ENCODE data around the gene SPTBN2. TPM values are rescaled to one million over a fixed set of nuclear protein-coding genes. Genes with fewer than 3 reads are reported as not detected.

The SPTBN2 gene
- polyA plus RNA-seq (2012; ENCODE audit: insufficient read length, low read depth) = 2.5 TPM

DNA sequence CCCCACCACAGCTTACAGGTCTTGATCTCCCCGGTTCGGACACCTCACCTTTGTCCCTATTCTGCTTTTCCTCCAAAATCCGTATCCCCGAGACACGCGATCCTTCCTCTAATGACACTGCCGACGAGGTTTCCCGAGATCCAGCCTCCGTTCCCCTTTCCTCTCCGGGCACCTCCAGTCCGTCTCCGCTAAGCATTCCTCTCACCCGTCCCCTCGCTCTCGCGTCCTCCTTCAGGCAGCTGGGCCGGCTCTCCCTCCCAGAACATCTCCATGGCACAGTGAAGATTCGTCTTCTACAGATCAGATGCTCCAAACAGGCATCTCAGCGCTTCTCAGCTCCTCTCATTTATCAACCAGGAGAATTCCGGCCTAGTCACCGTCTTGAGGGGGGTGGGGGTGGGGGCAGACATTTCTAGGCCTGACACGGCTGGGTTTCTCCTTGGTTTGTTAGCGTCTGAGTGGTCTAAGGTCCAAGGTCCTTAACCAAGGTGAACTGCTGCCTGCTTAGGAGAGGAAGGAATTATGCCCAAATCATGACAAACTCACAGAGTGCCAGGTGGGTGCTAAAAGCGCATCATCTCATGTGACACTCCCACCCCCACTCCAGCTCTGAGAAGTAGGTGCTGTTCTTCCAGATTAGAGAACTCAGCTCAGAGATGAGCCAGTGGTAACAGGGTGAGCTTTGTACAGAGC lies at the start of gene SPTBN2:
TSS of gene SPTBN2 (minus strand) at position 524 of the 693 bp plus-strand sequence. CDS start 7,976 bp downstream, outside the sequence.
- TF ChIP-seq, protein P1, sequence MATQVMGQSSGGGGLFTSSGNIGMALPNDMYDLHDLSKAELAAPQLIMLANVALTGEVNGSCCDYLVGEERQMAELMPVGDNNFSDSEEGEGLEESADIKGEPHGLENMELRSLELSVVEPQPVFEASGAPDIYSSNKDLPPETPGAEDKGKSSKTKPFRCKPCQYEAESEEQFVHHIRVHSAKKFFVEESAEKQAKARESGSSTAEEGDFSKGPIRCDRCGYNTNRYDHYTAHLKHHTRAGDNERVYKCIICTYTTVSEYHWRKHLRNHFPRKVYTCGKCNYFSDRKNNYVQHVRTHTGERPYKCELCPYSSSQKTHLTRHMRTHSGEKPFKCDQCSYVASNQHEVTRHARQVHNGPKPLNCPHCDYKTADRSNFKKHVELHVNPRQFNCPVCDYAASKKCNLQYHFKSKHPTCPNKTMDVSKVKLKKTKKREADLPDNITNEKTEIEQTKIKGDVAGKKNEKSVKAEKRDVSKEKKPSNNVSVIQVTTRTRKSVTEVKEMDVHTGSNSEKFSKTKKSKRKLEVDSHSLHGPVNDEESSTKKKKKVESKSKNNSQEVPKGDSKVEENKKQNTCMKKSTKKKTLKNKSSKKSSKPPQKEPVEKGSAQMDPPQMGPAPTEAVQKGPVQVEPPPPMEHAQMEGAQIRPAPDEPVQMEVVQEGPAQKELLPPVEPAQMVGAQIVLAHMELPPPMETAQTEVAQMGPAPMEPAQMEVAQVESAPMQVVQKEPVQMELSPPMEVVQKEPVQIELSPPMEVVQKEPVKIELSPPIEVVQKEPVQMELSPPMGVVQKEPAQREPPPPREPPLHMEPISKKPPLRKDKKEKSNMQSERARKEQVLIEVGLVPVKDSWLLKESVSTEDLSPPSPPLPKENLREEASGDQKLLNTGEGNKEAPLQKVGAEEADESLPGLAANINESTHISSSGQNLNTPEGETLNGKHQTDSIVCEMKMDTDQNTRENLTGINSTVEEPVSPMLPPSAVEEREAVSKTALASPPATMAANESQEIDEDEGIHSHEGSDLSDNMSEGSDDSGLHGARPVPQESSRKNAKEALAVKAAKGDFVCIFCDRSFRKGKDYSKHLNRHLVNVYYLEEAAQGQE (IDR thresholded peaks at IDR 0.05; ENCODE audit: insufficient read depth in 1 of 2, low read depth in 2 of 2, low read length in 2 of 2) = no peak
- TF ChIP-seq FOXP2 (optimal IDR thresholded peaks at IDR 0.05; ENCODE audit: borderline replicate concordance, extremely low read depth, extremely low read length, insufficient read depth) (no peak), SIN3A (IDR thresholded peaks at IDR 0.05; ENCODE audit: borderline replicate concordance, insufficient read depth, low read length) (no peak), TAF1 (IDR thresholded peaks at IDR 0.05; ENCODE audit: borderline replicate concordance, insufficient read depth, low read length) (no peak), POLR2AphosphoS5 (IDR thresholded peaks at IDR 0.05; ENCODE audit: low read depth, low read length) (no peak)

DNA sequence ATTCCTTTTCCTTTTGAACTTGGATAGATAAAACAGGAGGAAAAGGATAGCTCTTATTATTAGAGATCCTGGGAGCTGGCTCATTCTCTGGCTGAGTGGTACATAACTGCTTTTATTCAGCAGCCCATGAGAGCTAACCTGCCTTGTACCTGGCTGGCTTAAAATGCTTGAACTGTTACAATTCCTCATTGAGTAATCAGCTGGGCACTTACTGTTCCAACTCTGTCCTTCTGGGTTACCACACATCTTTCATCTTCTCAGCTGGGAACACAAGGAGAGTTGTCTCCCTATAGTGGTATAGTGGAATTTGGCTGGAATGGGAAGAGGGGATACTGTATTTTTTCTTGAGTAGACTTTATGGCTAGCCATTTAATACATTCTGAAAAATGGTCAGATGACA lies 39.8 kb upstream of the SPTBN2 start:
- TF ChIP-seq FOXP2 (optimal IDR thresholded peaks at IDR 0.05; ENCODE audit: borderline replicate concordance, extremely low read depth, extremely low read length, insufficient read depth) (no peak), POLR2AphosphoS5 (IDR thresholded peaks at IDR 0.05; ENCODE audit: low read depth, low read length) (no peak), SIN3A (IDR thresholded peaks at IDR 0.05; ENCODE audit: borderline replicate concordance, insufficient read depth, low read length) (no peak), TAF1 (IDR thresholded peaks at IDR 0.05; ENCODE audit: borderline replicate concordance, insufficient read depth, low read length) (no peak)
- TF ChIP-seq, protein P1 (IDR thresholded peaks at IDR 0.05; ENCODE audit: insufficient read depth in 1 of 2, low read depth in 2 of 2, low read length in 2 of 2) = no peak

DNA sequence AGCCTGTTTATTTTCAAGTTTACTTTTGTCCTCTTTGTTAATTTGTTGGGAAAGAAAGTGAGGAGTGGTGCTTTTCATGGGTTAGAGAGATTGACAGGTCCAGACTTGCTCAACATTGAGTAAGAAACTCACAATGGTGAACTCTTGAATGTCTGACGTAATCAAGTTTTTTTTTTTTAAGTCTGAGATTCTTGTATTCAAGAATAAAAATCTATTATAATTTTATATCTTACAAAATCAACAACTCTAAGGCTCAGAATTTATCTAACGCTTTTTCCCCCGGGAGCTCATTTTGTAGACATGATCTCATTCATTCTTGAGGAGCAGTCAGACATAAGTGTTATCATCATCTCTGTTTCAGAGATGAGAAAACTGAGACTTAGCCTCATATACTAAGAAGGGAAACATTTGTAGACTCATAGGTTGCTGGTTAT lies 39.1 kb upstream of the SPTBN2 start:
- TF ChIP-seq, protein P1 (IDR thresholded peaks at IDR 0.05; ENCODE audit: insufficient read depth in 1 of 2, low read depth in 2 of 2, low read length in 2 of 2) = no peak
- no peak for TF ChIP-seq SIN3A (IDR thresholded peaks at IDR 0.05; ENCODE audit: borderline replicate concordance, insufficient read depth, low read length)
- no peak for TF ChIP-seq TAF1 (IDR thresholded peaks at IDR 0.05; ENCODE audit: borderline replicate concordance, insufficient read depth, low read length)
- TF ChIP-seq POLR2AphosphoS5 (IDR thresholded peaks at IDR 0.05; ENCODE audit: low read depth, low read length) = no peak
- TF ChIP-seq FOXP2 (optimal IDR thresholded peaks at IDR 0.05; ENCODE audit: borderline replicate concordance, extremely low read depth, extremely low read length, insufficient read depth) = no peak

DNA sequence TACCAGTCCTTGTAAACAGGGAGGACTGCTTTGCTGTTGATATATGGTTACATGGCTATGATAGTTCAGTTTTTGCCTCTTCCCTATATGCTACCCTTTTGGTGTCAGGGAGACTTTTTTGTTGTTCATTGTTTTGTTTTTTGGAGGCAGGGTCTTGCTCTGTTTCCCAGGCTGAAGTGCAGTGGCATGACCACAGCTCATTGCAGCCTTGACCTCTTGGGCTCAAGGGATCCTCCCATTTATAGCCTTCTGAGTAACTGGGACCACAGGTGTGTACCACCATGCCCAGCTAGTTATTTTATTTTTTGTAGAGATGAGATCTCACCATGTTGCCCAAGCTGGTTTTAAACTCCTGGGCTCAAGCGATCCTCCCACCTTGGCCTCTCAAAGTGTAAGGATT lies 38.6 kb upstream of the SPTBN2 start:
- TF ChIP-seq, protein P1 (IDR thresholded peaks at IDR 0.05; ENCODE audit: insufficient read depth in 1 of 2, low read depth in 2 of 2, low read length in 2 of 2) = no peak
- TF ChIP-seq TAF1 (IDR thresholded peaks at IDR 0.05; ENCODE audit: borderline replicate concordance, insufficient read depth, low read length) = no peak
- no peak for TF ChIP-seq FOXP2 (optimal IDR thresholded peaks at IDR 0.05; ENCODE audit: borderline replicate concordance, extremely low read depth, extremely low read length, insufficient read depth)
- TF ChIP-seq POLR2AphosphoS5 (IDR thresholded peaks at IDR 0.05; ENCODE audit: low read depth, low read length) = no peak
- TF ChIP-seq SIN3A (IDR thresholded peaks at IDR 0.05; ENCODE audit: borderline replicate concordance, insufficient read depth, low read length) = no peak
